ENCODE results near the gene PDE8A. TPM values are rescaled to one million over a fixed set of nuclear protein-coding genes. Genes with fewer than 3 reads are reported as not detected.

Gene PDE8A
- total and polyA plus RNA-seq, 2 donors, result 8.5 to 23.0 TPM

DNA sequence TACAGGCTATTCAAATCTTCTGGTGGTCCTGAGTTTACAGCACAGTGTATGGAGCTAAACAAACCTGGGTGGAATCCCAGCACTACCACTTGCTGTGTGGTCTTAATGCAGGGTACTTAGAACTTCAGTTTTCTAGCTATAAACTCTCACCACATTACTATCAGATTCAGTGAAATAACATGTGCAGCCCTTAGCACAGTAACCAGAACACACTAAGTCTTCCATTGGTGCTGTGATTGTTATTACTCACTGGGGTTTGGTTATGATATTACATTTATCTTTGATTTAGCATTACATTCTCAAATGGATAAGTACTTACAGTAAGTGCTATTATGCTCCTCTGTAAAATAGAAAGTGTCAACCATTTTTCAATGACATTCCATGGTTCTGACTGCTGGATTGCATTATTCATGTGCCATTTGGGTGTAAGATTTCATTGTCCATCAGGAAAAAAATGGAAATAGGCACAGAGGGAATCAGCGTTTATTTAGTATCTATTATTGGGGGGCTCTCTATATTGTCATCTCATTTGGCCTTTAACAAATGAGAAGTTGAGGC is 81.9 kb downstream of the PDE8A start:
- H3K36me3 ChIP-seq (ENCODE audit: control insufficient read depth in 2 of 2, insufficient read depth in 2 of 2, low read length in 1 of 2), result no peaks in the 10 kb centered on the region
- no peak overlapping the region for H3K4me3 ChIP-seq (ENCODE audit: low read length in 2 of 2)
- H3K27ac ChIP-seq (ENCODE audit: low read depth in 1 of 2, low read length in 1 of 2), result no peak overlapping the region
- no peak for DNase-seq (ENCODE audit: low read depth in 6 of 9, low spot score in 9 of 9)
- WGBS, result 99% methylated on average over 1 of the region's 1 CpG
- H3K4me1 ChIP-seq (ENCODE audit: control insufficient read depth in 2 of 2, insufficient read depth in 2 of 2, low read length in 2 of 2), result peaks cover 0 to 2% of the 10 kb centered on the region in 2 donors
- no peaks in the 10 kb centered on the region for H3K9me3 ChIP-seq (ENCODE audit: control insufficient read depth in 2 of 2, insufficient read depth in 1 of 2, low read length in 1 of 2)
- H3K27me3 ChIP-seq (ENCODE audit: control insufficient read depth in 2 of 2, insufficient read depth in 1 of 2, low read length in 1 of 2), result no peaks in the 10 kb centered on the region

DNA sequence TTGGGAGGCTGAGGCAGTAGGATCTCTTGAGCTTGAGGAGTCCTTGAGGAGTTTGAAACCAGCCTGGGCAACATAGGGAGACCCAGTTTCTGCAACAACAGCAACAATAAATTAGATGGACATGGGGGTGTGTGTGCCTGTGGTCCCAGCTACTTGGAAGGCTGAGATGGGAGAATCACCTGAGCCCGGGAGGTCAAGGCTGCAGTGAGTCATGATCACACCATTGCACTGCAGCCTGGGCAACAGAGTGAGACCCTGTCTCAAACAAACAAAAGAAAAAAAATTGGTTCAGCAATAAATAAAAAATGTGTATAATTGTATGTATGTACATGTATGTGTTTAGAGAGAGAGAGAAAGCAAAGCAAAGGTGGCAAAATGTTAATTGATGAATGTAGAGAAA is 83.1 kb downstream of the PDE8A start:
- WGBS, result 100% methylated on average over 1 of the region's 1 CpG
- Histone ChIP-seq H3K4me1 (ENCODE audit: control insufficient read depth in 2 of 2, insufficient read depth in 2 of 2, low read length in 2 of 2) (peaks cover 0 to 2% of the 10 kb centered on the region in 2 donors), H3K27ac (ENCODE audit: low read depth in 1 of 2, low read length in 1 of 2) (no peak overlapping the region), H3K36me3 (ENCODE audit: control insufficient read depth in 2 of 2, insufficient read depth in 2 of 2, low read length in 1 of 2) (no peaks in the 10 kb centered on the region), H3K27me3 (ENCODE audit: control insufficient read depth in 2 of 2, insufficient read depth in 1 of 2, low read length in 1 of 2) (no peaks in the 10 kb centered on the region), H3K9me3 (ENCODE audit: control insufficient read depth in 2 of 2, insufficient read depth in 1 of 2, low read length in 1 of 2) (no peaks in the 10 kb centered on the region), H3K4me3 (ENCODE audit: low read length in 2 of 2) (no peak overlapping the region)
- DNase-seq (ENCODE audit: low read depth in 6 of 9, low spot score in 9 of 9), result no peak

DNA sequence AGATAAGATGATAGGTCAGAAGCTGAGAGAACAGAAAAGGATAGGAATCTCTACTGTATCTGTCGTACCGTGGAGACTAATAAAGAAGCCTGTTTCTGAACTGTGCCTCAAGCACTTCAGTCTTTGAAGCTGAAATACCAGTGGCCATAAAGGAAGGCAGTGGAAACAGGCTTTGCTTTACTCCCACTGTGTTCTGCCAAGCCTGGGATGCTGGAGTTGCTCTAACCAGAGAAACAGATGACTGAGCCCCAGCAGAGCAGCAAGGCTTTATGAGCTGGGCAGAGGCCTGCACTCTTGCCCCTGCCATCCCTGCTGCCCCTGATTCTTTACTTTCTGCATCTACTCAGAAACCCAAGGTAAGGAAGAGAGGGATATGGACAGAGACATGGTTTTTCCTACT is 89.4 kb downstream of the PDE8A start:
- 100% methylated on average over 2 of the region's 2 CpGs for WGBS
- Histone ChIP-seq H3K27me3 (ENCODE audit: control insufficient read depth in 2 of 2, insufficient read depth in 1 of 2, low read length in 1 of 2) (no peaks in the 10 kb centered on the region), H3K4me3 (ENCODE audit: low read length in 2 of 2) (no peak overlapping the region), H3K27ac (ENCODE audit: low read depth in 1 of 2, low read length in 1 of 2) (no peak overlapping the region), H3K36me3 (ENCODE audit: control insufficient read depth in 2 of 2, insufficient read depth in 2 of 2, low read length in 1 of 2) (no peaks in the 10 kb centered on the region), H3K9me3 (ENCODE audit: control insufficient read depth in 2 of 2, insufficient read depth in 1 of 2, low read length in 1 of 2) (no peaks in the 10 kb centered on the region), H3K4me1 (ENCODE audit: control insufficient read depth in 2 of 2, insufficient read depth in 2 of 2, low read length in 2 of 2) (no peaks in the 10 kb centered on the region)
- no peak for DNase-seq (ENCODE audit: low read depth in 6 of 9, low spot score in 9 of 9)

DNA sequence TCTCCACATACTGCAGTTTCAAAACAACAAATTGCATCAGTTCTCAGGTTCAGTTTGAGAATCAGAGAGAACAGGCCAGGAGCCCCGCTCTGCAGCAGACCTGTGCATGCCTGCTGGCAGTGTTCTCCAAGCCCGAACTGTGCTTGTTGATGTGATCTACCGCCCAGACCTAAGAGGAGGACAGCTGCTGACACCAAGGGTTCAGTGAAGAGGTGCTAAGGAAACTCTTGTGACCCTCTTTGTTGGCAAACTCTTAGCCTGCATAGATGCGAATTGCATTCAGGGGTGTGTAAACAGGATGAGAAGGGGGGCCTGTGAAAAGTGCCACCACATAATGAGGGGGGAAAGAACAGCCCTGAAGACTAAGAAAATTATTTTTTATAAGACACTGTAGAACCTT is 89.8 kb downstream of the PDE8A start:
- no peaks in the 10 kb centered on the region for H3K4me1 ChIP-seq (ENCODE audit: control insufficient read depth in 2 of 2, insufficient read depth in 2 of 2, low read length in 2 of 2)
- H3K36me3 ChIP-seq (ENCODE audit: control insufficient read depth in 2 of 2, insufficient read depth in 2 of 2, low read length in 1 of 2), result no peaks in the 10 kb centered on the region
- no peak overlapping the region for H3K4me3 ChIP-seq (ENCODE audit: low read length in 2 of 2)
- no peak for DNase-seq (ENCODE audit: low read depth in 6 of 9, low spot score in 9 of 9)
- 99% methylated on average over 4 of the region's 4 CpGs for WGBS
- no peak overlapping the region for H3K27ac ChIP-seq (ENCODE audit: low read depth in 1 of 2, low read length in 1 of 2)
- H3K9me3 ChIP-seq (ENCODE audit: control insufficient read depth in 2 of 2, insufficient read depth in 1 of 2, low read length in 1 of 2), result no peaks in the 10 kb centered on the region
- H3K27me3 ChIP-seq (ENCODE audit: control insufficient read depth in 2 of 2, insufficient read depth in 1 of 2, low read length in 1 of 2), result no peaks in the 10 kb centered on the region

DNA sequence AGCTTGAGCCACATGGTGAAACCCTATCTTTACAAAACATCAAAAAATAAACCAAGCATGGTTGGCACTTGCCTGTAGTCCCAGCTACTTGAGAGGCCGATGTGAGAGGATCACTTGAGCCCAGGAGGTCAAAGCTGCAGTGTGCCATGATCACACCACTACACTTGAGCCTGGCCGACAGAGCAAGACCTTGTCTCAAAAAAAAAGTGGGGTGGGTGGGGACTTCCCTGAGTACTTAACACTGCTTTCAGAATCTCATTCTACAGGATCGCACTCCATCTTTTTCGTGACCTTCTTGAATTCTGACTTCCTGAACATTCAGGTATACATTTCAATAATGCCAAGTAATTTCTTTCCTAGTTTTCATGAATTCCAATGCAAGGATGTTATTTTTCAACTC is 91.3 kb downstream of the PDE8A start:
- WGBS, result 95% methylated on average over 4 of the region's 4 CpGs
- H3K36me3 ChIP-seq (ENCODE audit: control insufficient read depth in 2 of 2, insufficient read depth in 2 of 2, low read length in 1 of 2), result no peaks in the 10 kb centered on the region

DNA sequence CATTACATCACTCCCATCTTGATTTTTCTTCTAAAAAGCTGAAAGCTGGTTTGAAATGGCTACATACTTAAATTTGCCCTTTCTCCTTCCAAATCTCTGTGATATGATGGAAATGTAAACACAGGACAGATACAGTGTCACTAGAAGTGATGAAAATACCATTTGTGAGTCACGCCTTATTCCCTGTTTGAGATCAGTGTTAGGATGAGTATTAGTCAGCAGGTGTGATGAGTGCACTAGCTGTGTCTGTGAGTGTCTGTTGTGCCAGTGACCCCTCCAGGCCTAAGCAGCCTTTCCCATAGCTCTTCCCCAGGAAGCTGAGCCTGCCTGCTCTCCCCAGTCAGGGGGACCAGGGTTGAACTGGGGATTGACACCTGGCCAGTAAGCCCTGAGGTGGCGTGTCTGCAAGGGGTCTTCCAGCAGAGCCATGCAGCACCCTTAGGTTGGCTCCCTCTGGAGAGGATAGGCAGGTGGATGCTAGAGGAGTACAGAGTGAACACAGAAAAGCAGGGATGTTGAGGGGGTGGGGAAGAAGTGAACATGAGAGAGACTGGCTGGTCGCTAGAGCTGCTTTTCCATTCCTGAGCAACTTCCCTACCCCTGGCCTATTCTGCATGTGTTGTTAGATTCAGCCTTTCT is 92.0 kb downstream of the PDE8A start:
- no peak overlapping the region for H3K4me3 ChIP-seq (ENCODE audit: low read length in 2 of 2)
- H3K27me3 ChIP-seq (ENCODE audit: control insufficient read depth in 2 of 2, insufficient read depth in 1 of 2, low read length in 1 of 2), result no peaks in the 10 kb centered on the region
- no peaks in the 10 kb centered on the region for H3K36me3 ChIP-seq (ENCODE audit: control insufficient read depth in 2 of 2, insufficient read depth in 2 of 2, low read length in 1 of 2)
- WGBS, result 96% methylated on average over 3 of the region's 3 CpGs
- no peak overlapping the region for H3K27ac ChIP-seq (ENCODE audit: low read depth in 1 of 2, low read length in 1 of 2)
- no peaks in the 10 kb centered on the region for H3K4me1 ChIP-seq (ENCODE audit: control insufficient read depth in 2 of 2, insufficient read depth in 2 of 2, low read length in 2 of 2)
- no peak for DNase-seq (ENCODE audit: low read depth in 6 of 9, low spot score in 9 of 9)
- no peaks in the 10 kb centered on the region for H3K9me3 ChIP-seq (ENCODE audit: control insufficient read depth in 2 of 2, insufficient read depth in 1 of 2, low read length in 1 of 2)

More for the DNA sequence above, 91.3 kb downstream of the PDE8A start:
- H3K27me3 ChIP-seq (ENCODE audit: control insufficient read depth in 2 of 2, insufficient read depth in 1 of 2, low read length in 1 of 2), result no peaks in the 10 kb centered on the region
- no peaks in the 10 kb centered on the region for H3K4me1 ChIP-seq (ENCODE audit: control insufficient read depth in 2 of 2, insufficient read depth in 2 of 2, low read length in 2 of 2)
- no peaks in the 10 kb centered on the region for H3K9me3 ChIP-seq (ENCODE audit: control insufficient read depth in 2 of 2, insufficient read depth in 1 of 2, low read length in 1 of 2)
- no peak overlapping the region for H3K4me3 ChIP-seq (ENCODE audit: low read length in 2 of 2)
- no peak for DNase-seq (ENCODE audit: low read depth in 6 of 9, low spot score in 9 of 9)
- H3K27ac ChIP-seq (ENCODE audit: low read depth in 1 of 2, low read length in 1 of 2), result no peak overlapping the region

DNA sequence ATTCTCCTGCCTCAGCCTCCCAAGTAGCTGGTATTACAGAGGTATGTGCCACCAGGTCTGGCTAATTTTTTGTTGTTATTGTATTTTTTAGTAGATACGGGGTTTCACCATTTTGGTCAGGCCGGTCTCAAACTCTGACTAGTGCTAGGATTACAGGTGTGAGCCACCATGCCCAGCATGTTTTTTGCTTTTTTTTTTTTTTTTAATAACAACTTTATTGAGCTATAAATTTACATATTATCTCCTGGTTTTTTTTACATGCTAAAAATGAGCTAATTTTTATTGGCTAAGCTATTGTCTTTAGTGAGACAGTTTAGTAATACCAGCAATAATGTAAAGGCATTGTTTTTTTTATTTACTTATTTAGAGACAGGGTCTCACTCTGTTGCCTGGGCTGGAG is 105.2 kb downstream of the PDE8A start:
- 98% methylated on average over 2 of the region's 2 CpGs for WGBS
- Histone ChIP-seq H3K4me1 (ENCODE audit: control insufficient read depth in 2 of 2, insufficient read depth in 2 of 2, low read length in 2 of 2) (no peaks in the 10 kb centered on the region), H3K36me3 (ENCODE audit: control insufficient read depth in 2 of 2, insufficient read depth in 2 of 2, low read length in 1 of 2) (no peaks in the 10 kb centered on the region), H3K27me3 (ENCODE audit: control insufficient read depth in 2 of 2, insufficient read depth in 1 of 2, low read length in 1 of 2) (no peaks in the 10 kb centered on the region), H3K27ac (ENCODE audit: low read depth in 1 of 2, low read length in 1 of 2) (no peak overlapping the region), H3K9me3 (ENCODE audit: control insufficient read depth in 2 of 2, insufficient read depth in 1 of 2, low read length in 1 of 2) (no peaks in the 10 kb centered on the region), H3K4me3 (ENCODE audit: low read length in 2 of 2) (no peak overlapping the region)
- no peak for DNase-seq (ENCODE audit: low read depth in 6 of 9, low spot score in 9 of 9)

DNA sequence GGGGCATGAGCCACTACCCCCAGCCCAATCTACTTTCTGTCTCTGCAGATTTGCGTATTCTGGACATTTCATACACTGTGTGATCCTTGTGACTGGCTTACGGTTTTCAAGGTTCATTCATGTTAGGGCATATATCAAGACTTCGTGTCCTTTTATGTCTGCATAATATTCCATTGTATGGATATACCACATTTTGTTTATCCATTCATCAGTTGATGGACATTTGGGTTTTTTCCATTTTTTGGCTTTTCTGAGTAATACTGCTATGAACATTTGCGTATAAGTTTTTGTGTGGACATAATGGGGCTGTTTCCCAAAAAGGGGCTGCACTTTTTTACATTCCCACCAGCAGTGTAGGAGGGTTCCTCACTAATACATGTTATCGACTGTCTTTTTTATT is 106.6 kb downstream of the PDE8A start:
- no peaks in the 10 kb centered on the region for H3K36me3 ChIP-seq (ENCODE audit: control insufficient read depth in 2 of 2, insufficient read depth in 2 of 2, low read length in 1 of 2)
- 80% methylated on average over 5 of the region's 5 CpGs for WGBS

DNA sequence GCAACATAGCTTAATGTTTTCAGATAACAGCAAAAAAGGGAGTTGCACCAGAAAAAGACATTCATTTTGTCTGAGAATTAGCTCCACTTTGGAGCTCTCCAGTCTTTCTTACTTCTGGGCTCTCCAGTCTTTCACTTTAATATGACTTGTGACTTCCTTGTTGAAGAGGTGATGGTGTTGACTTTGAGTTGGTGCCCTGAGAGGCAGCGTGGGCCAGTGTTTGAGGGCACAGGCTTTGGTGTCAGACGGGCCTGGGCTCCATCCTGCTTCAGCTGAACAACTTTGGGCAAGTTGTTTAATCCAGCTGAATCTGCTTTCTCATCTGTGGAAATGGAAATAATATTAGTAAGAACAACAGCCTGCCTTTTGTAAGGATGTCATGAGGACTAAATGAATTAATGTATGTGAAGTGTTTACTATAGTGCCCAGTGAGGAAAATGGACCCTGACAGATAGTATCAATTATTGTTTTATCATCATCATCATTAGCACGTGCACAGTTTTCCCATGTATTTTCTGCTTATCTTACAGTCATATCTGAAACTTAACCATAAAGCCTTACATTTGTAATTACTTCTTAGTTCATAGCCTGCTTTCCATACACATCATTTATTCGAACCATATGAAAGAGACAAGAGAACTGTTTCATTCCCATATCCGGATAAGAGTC is 108.4 kb downstream of the PDE8A start:
- DNase-seq (ENCODE audit: low read depth in 6 of 9, low spot score in 9 of 9), result no peak
- 95% methylated on average over 5 of the region's 5 CpGs for WGBS
- Histone ChIP-seq H3K27me3 (ENCODE audit: control insufficient read depth in 2 of 2, insufficient read depth in 1 of 2, low read length in 1 of 2) (no peaks in the 10 kb centered on the region), H3K4me3 (ENCODE audit: low read length in 2 of 2) (no peak overlapping the region), H3K4me1 (ENCODE audit: control insufficient read depth in 2 of 2, insufficient read depth in 2 of 2, low read length in 2 of 2) (no peaks in the 10 kb centered on the region), H3K9me3 (ENCODE audit: control insufficient read depth in 2 of 2, insufficient read depth in 1 of 2, low read length in 1 of 2) (no peaks in the 10 kb centered on the region), H3K36me3 (ENCODE audit: control insufficient read depth in 2 of 2, insufficient read depth in 2 of 2, low read length in 1 of 2) (no peaks in the 10 kb centered on the region), H3K27ac (ENCODE audit: low read depth in 1 of 2, low read length in 1 of 2) (no peak overlapping the region)

More for the DNA sequence above, 106.6 kb downstream of the PDE8A start:
- Histone ChIP-seq H3K27ac (ENCODE audit: low read depth in 1 of 2, low read length in 1 of 2) (no peak overlapping the region), H3K4me1 (ENCODE audit: control insufficient read depth in 2 of 2, insufficient read depth in 2 of 2, low read length in 2 of 2) (no peaks in the 10 kb centered on the region), H3K9me3 (ENCODE audit: control insufficient read depth in 2 of 2, insufficient read depth in 1 of 2, low read length in 1 of 2) (no peaks in the 10 kb centered on the region), H3K4me3 (ENCODE audit: low read length in 2 of 2) (no peak overlapping the region), H3K27me3 (ENCODE audit: control insufficient read depth in 2 of 2, insufficient read depth in 1 of 2, low read length in 1 of 2) (no peaks in the 10 kb centered on the region)
- no peak for DNase-seq (ENCODE audit: low read depth in 6 of 9, low spot score in 9 of 9)
